Fibroblast of gingiva (primary cell): Measurements from ENCODE around the gene RASSF8.

ENCODE experiments used
- DNase-seq: peaks from one replicate; pipeline ENCODE4 v3.0.0-alpha.2; 2011; ENCODE audit warnings: low read depth

The RASSF8 gene

DNA sequence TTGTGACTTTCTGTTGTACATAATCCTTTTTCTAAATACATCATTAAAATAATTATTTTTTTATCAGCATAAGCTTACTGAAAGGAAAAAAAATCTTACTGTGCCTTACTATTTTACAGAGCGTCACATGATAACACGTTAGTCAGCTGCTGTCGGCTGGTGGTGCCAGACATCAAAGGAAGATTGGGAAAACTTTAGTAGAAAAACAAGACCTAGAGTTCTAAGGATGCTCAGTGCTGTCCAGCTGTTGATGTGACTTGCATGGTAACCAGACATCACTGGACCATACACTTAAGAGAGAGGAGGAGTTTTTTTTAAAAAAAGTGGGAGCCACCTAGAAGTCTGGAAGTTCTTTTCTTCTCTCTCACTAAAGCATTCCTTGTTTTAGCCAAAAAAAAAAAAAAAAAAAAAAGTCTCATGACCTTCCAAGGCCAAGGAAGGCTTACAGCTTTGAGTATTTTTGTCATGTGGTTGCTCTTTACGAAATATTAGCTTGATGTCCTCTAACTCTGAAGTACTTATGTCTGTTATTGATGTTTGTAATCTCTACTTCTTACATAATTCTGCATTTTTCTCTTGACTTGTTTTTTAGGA lies 4.5 kb downstream of the RASSF8 start:
- peak; percentile 31 for DNase-seq

DNA sequence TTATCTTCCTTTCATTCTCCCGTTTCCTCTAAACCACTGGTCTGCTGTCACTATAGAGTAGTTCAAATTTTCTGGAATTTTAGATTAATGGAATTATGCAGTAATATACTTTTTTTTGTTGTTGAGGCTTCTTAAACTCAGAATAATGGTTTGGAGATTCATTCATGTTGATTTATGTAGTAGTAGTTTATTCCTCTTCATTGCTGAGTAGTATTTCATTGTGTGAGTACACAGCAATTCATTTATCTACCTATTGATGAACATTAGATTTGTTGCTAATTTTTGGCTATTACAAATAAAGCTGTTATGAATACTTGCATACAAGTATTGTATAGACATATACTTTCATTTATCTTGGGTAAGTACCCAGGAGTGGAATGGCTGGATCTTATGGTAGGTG lies 7.2 kb downstream of the RASSF8 start:
- no peak for DNase-seq

- DNase-seq: no peak
Observed at GRCh38 chr12:25970082-25970481, 11.6 kb downstream of the RASSF8 start.

- DNase-seq: peak; percentile 34
Observed at GRCh38 chr12:25970916-25971653, 12.6 kb downstream of the RASSF8 start.

DNA sequence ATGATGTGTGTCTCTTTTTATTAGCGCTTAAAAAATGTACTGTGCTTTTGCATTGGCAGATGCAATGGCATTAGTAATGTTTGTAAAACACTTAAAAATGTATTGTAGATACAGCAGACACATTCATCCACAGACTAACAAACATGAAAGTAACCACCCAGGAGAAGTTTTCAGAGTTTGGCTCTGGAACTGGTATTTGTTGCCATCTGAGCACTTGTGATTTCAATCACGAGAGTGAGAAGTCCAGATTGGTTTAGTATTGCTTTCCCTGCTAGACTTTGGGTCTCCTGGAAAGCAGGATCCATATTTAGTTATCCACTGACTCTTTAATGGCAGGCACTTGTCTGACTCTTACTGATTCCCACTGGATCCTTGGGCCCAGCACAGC lies 13.2 kb downstream of the RASSF8 start:
- DNase-seq: peak; percentile 27

DNA sequence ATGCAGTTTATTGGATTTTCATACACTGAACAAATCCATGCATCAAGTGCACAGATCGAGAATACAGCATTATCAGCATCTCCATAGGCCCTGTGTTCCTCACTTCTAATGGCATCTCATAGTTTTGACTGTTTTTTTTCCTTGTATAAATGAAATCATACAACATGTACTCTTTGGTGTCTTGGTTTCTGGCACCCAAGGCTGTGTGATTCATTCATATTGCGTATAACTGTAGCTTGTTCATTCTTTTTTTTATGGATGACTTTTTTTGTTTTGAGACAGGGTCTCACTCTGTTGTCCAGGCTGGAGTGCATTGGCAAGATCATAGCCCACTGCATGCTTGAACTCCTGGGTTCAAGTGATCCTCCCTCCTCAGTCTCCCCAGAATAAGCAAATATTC lies 14.3 kb downstream of the RASSF8 start:
- DNase-seq: peak; percentile 65

DNA sequence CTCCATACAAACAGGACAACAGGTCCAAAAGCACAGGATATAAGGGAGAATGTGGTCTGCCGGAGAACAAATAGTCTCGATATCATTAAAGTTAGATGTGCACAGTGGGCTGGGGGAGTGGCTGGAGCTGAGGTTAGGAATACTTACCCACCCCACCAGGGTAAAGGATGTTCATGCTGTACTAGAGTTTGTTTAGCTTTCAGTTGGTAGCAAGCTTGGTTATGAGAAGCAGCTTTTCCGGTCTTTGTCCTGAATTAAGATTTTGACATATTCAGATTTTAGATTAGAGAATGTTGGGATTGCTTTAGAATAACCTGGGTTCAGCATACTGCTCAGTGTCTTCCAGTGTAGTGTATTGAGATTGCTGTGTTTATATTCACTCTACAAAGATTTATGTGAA lies 16.7 kb downstream of the RASSF8 start:
- no peak for DNase-seq

DNA sequence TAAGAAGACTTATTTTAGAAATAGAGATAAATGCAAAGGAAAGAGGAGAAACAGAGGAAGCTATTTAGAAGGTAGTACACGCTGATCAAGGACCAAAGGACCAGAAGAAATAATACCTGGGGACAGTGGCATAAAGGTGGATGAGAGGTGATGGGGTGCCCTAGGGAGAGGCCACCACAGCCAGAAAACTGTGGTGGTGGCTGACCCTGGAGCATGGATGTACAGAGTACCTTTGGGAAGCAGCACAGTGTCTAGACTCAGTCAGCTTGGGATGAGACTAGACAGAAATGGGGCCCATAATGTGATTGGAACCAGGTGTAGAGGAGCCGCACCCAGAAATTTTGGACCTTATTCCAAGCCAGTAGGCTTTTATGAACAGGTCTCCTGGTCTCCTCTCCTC lies 17.2 kb downstream of the RASSF8 start:
- DNase-seq: no peak

DNA sequence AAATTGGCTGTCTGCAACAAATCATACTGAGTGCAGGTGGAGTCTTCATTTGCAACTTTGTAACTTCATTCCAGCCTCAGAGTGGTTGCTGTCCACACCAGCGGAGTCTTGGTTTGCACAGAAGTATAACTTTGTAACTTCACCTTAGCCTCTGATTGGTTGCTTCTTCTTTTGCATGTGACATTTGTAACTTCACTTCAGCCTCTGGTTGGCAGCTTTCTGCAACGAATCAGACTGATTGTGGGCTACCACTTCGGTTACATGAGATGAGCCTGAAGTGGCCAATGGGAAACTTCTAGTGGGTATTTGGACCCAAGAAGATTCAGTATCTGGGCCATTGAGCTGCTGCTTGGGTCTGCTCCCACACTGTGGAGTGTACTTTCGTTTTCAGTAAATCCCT lies 17.8 kb downstream of the RASSF8 start:
- peak; percentile 43 for DNase-seq

GRCh38 chr12:25977047-25977446 lies 18.6 kb downstream of the RASSF8 start:
- DNase-seq: peak; percentile 65

- DNase-seq: no peak
Observed at GRCh38 chr12:25979059-25979458, 20.6 kb downstream of the RASSF8 start.

DNA sequence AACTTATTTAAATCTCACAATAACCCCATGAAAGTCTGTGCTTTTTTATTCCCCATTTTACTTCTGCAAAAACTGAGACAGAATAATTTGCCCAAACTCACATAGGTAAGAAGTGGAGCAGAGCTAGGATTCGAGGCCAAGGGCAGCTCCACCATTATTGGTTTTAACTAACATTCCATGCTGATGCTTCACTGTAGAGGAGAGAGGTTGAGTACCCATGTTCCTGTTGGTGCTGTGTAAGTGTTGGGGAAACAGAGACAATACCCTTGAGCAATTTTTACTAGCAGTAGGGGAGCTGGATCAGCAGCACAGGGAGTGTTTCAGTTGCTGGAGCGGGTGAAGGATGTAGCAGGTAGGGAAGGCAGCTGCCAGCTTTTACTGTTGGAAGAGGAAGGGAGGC lies 21.1 kb downstream of the RASSF8 start:
- no peak for DNase-seq

DNA sequence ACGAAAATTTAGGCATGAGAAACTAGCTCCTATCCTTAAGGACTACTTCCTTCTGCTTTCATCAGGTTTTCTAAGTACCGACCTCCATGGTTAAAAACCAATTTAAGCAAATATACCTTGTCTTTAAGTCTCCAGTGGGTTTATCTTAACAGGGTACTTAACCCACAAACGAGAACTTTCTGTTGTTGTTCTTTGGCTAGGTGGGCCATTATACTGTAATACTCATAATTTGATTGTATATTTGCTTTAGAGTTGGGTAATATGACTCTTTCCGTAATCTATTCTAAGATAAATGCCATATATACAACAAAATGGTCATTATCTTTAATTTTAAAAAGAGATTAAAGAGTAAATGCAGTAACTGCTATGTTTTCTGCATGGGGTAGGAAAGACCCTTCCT lies 21.6 kb downstream of the RASSF8 start:
- DNase-seq: no peak

DNA sequence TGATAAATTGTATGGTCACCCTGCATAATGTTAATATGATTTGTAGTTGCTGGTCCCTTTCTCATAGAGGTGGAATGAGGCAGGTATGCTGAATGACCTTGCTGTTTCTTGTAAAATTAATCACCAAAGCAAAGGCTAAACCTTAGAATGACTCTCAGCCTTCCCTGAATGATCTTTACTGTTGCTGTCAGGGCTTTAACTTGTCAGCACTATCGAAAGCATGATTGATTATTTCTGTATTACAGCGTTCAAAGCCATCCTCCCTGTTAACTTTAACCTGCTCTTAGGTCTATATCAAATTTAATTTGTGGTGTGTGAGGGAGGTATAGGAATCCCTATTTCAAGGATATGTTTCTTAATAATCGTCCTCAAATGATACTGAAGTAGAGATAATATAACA lies 23.1 kb downstream of the RASSF8 start:
- DNase-seq: no peak

GRCh38 chr12:25982416-25982815 lies 23.9 kb downstream of the RASSF8 start:
- no peak for DNase-seq

GRCh38 chr12:25983625-25984024 lies 25.1 kb downstream of the RASSF8 start:
- no peak for DNase-seq

- no peak for DNase-seq
Observed at GRCh38 chr12:25984759-25985158, 26.3 kb downstream of the RASSF8 start.

GRCh38 chr12:25985316-25986175 lies 27.1 kb downstream of the RASSF8 start:
- DNase-seq: no peak

DNA sequence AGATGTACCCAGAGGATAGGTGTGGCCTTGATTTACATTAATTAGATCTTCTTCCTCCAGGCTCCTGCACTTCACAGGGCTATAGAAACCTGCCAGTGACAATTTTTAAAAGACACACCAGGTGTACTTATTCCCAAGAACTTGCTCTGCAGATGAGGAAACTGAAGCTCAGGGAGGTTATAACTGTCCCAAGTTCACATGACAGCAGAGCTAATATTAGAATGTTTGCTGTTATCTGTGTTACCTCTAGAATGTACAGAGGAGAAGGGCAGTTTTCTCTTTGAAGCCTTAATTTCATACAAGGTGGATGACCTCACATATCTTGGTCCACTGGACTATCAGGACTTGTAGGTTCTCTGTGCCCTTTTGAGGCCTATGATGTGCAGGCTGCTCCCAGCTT lies 27.7 kb downstream of the RASSF8 start:
- no peak for DNase-seq

- no peak for DNase-seq
Observed at GRCh38 chr12:25988505-25988904, 30.0 kb downstream of the RASSF8 start.

- DNase-seq: no peak
Observed at GRCh38 chr12:25990495-25990894, 32.0 kb downstream of the RASSF8 start.

GRCh38 chr12:25992026-25992782 lies 33.7 kb downstream of the RASSF8 start:
- DNase-seq: no peak
